Hepatocyte (in vitro differentiated cells): ENCODE data around the gene VSIG10L2. TPM values are rescaled to one million over a fixed set of nuclear protein-coding genes. Genes with fewer than 3 reads are reported as not detected.
A peak's percentile ranks its signal among the peaks of the same experiment; 100 is the strongest.

Experiments used
- DNase-seq: peaks from one replicate; pipeline ENCODE4 v3.0.0-alpha.2; 2016; ENCODE audit warnings: low spot score
- H2AFZ ChIP-seq: fragments of 200-600 bp; sonication (generic); 2 replicates; pipeline ENCODE4 v1.6.0; 2016; ENCODE audit warnings: antibody characterized with exemption, mild to moderate bottlenecking
- H3K27ac ChIP-seq: fragments of 200-600 bp; sonication (generic); 2 replicates; pipeline ENCODE4 v1.5.1; 2016; ENCODE audit warnings: mild to moderate bottlenecking
- H3K27me3 ChIP-seq: fragments of 200-600 bp; sonication (generic); 2 replicates; pipeline ENCODE4 v1.6.1; 2016
- H3K36me3 ChIP-seq: fragments of 200-600 bp; sonication (generic); replicated peaks from 2 replicates; pipeline ENCODE4 v1.5.1; 2016; ENCODE audit warnings: low read depth; ENCODE audit not compliant: insufficient read depth
- H3K4me1 ChIP-seq: fragments of 200-600 bp; sonication (generic); 2 replicates; pipeline ENCODE4 v1.5.1; 2016; ENCODE audit warnings: mild to moderate bottlenecking, moderate library complexity; ENCODE audit not compliant: insufficient read depth
- H3K4me2 ChIP-seq: fragments of 200-600 bp; sonication (generic); 2 replicates; pipeline ENCODE4 v1.6.0; 2016
- H3K4me3 ChIP-seq: fragments of 200-600 bp; sonication (generic); 2 replicates; pipeline ENCODE4 v1.5.1; 2016; ENCODE audit warnings: mild to moderate bottlenecking
- H3K79me2 ChIP-seq: fragments of 200-600 bp; sonication (generic); 2 replicates; pipeline ENCODE4 v1.6.0; 2017; ENCODE audit warnings: mild to moderate bottlenecking
- H3K9me2 ChIP-seq: fragments of 200-600 bp; sonication (generic); replicated peaks from 2 replicates; pipeline ENCODE4 v1.6.0; 2017; ENCODE audit warnings: mild to moderate bottlenecking; ENCODE audit not compliant: insufficient read depth
- H3K9me3 ChIP-seq: fragments of 200-600 bp; sonication (generic); 2 replicates; pipeline ENCODE4 v1.5.1; 2016; ENCODE audit warnings: low read depth, mild to moderate bottlenecking
- H4K20me1 ChIP-seq: fragments of 200-600 bp; sonication (generic); 2 replicates; pipeline ENCODE4 v1.6.0; 2016; ENCODE audit warnings: mild to moderate bottlenecking; ENCODE audit not compliant: insufficient read depth, poor library complexity, severe bottlenecking
- CTCF ChIP-seq: fragments of 200-600 bp; sonication (generic); IDR thresholded peaks from 2 replicates; pipeline ENCODE4 v1.5.1; 2016; ENCODE audit warnings: antibody characterized with exemption, mild to moderate bottlenecking; ENCODE audit not compliant: poor library complexity
- EZH2 ChIP-seq: fragments of 200-600 bp; sonication (generic); IDR thresholded peaks from 2 replicates; pipeline ENCODE4 v1.6.1; 2016; ENCODE audit warnings: antibody characterized with exemption, mild to moderate bottlenecking, borderline replicate concordance
- EZH2phosphoT487 ChIP-seq: fragments of 200-600 bp; sonication (generic); IDR thresholded peaks from one replicate; pipeline ENCODE4 v1.6.1; 2018; ENCODE audit warnings: antibody characterized with exemption, mild to moderate bottlenecking, low read depth, moderate library complexity; ENCODE audit not compliant: unreplicated experiment, severe bottlenecking
- WGBS: methylation state at CpG from one replicate; pipeline ENCODE4 v1.1.6; 2016; ENCODE audit warnings: low lambda C conversion rate; ENCODE audit errors: missing lambda C conversion rate; 5-methylcytosine and 5-hydroxymethylcytosine counted together
- polyA plus RNA-seq: library from polyadenylated mRNA; unstranded; fragments of >200 nt; fragmentation: Nextera tagmentation; extraction: Ambion mirVana; gene quantifications from 2 replicates; pipeline ENCODE4 v1.2.1, GENCODE V29; 2016
- total RNA-seq: library from RNA; depleted of rRNA; stranded (reverse); fragments of >200 nt; gene quantifications from 2 replicates; pipeline ENCODE4 v1.2.3, GENCODE V29; 2014

VSIG10L2 gene
- total and polyA plus RNA-seq, 2 experiments from 2014 or later = not detected

DNA sequence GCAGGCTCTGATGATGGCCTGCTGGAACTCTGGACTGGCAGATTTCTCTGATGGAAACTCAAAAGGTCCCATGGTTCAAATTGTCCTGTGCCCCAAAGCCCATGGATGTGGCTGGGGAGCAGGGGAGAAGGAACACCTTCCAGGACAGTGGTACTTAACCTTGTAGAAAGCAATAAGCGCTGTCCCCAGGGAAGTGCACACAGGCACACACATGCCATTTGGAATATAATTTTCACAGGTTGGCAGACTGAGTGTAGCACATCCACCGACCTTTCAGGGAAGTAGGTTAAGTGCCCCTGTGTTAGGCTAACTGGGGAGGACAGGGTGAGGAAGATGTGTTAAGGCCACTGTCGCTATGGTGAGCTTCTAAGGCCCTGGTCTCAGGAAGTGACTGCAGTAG lies 23.7 kb upstream of the VSIG10L2 start:
- Histone ChIP-seq H4K20me1 (no peaks in the 10 kb centered on the region), H3K9me2 (no peaks in the 10 kb centered on the region), H2AFZ (no peak overlapping the region), H3K36me3 (no peaks in the 10 kb centered on the region), H3K27me3 (peaks cover 4% of the 10 kb centered on the region), H3K9me3 (no peaks in the 10 kb centered on the region), H3K4me3 (no peak overlapping the region), H3K27ac (no peak overlapping the region), H3K4me2 (no peak overlapping the region), H3K79me2 (no peaks in the 10 kb centered on the region), H3K4me1 (peaks cover 15% of the 10 kb centered on the region)
- no peak for DNase-seq
- no peak for TF ChIP-seq EZH2phosphoT487
- no peak for TF ChIP-seq CTCF
- TF ChIP-seq EZH2 = no peak
- WGBS = 87% methylated on average over 3 of the region's 3 CpGs

GRCh38 chr11:125923012-125923579 lies 22.7 kb upstream of the VSIG10L2 start:
- H3K27me3 ChIP-seq = no peaks in the 10 kb centered on the region
- no peak overlapping the region for H3K27ac ChIP-seq
- H3K9me2 ChIP-seq = no peaks in the 10 kb centered on the region
- TF ChIP-seq CTCF (peak; percentile 81), EZH2 (no peak), EZH2phosphoT487 (no peak)
- H3K36me3 ChIP-seq = no peaks in the 10 kb centered on the region
- no peaks in the 10 kb centered on the region for H3K9me3 ChIP-seq
- no peaks in the 10 kb centered on the region for H3K79me2 ChIP-seq
- no peaks in the 10 kb centered on the region for H4K20me1 ChIP-seq
- no peak overlapping the region for H3K4me3 ChIP-seq
- H3K4me2 ChIP-seq = no peak overlapping the region
- 11% methylated on average over 8 of the region's 8 CpGs for WGBS
- peaks cover 15% of the 10 kb centered on the region for H3K4me1 ChIP-seq
- DNase-seq = peak; percentile 86
- H2AFZ ChIP-seq = no peak overlapping the region

DNA sequence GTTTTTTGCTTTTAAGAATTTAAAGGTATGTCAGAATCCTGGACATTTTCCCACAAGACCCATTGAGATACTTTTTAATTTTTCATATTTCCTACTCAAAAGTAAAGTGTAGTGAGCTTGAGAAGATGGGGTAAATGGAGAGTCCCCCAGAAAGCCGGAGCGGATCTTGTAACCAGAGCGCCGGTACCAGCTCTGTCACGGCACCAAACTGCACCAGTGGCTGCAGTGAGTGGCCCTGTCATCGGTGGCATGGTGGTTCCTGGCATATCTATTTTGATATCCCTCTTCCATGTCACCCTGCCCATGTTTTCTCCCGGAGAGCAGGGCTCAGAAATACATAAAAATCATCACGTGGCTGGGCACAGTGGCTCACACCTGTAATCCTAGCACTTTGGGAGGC lies 22.2 kb upstream of the VSIG10L2 start:
- WGBS = 94% methylated on average over 8 of the region's 8 CpGs
- Histone ChIP-seq H3K79me2 (no peaks in the 10 kb centered on the region), H3K4me1 (peaks cover 15% of the 10 kb centered on the region), H3K9me3 (no peaks in the 10 kb centered on the region), H3K27ac (no peak overlapping the region), H3K4me3 (no peak overlapping the region), H2AFZ (no peak overlapping the region), H4K20me1 (no peaks in the 10 kb centered on the region), H3K4me2 (no peak overlapping the region), H3K9me2 (no peaks in the 10 kb centered on the region), H3K27me3 (no peaks in the 10 kb centered on the region), H3K36me3 (no peaks in the 10 kb centered on the region)
- no peak for DNase-seq
- TF ChIP-seq CTCF (no peak), EZH2 (no peak), EZH2phosphoT487 (no peak)
